GM18520 (cell line): ENCODE measurements around the gene CHCHD4.
"Not testable (repeated sequence)": the region's sequence is repeated elsewhere in the genome, so short reads cannot be mapped to it uniquely, and the experiment has no call there.

Experiments used
- ATAC-seq: cut with Tn5 transposase; IDR thresholded peaks from one replicate; pipeline ENCODE4 v1.9.1; 2021; ENCODE audit not compliant: unreplicated experiment

The CHCHD4 gene

GRCh38 chr3:14121859-14122258 is 2.8 kb downstream of the CHCHD4 start:
- ATAC-seq, result no peak

DNA sequence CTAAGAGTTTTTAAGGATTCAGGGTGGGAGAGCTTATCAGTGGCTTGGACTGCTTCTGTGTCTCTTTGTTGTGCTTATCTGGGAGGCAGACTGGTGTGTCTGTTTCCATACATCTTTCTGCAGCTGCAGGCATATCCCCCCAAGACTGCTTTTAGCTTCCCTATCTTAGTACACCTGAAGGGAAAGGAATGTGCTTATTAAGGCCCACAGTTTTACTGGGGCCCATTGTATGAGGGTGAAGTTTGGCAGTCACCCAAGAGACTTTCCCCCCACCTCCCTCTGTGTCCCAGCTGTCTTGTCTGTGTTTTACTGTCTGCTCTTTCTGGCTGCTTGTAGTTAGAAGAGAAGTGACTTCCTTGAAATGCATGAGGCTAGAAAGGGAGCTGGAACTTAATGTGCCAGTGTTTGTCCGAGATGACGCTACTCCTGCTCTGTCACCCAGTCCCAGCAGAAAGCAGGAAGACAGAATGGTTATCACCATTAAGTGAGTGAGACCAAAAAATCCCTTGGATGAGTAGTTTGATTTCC is 3.7 kb downstream of the CHCHD4 start:
- ATAC-seq, result not testable (repeated sequence)

- ATAC-seq, result no peak
These were observed 4.4 kb downstream of the CHCHD4 start for GRCh38 chr3:14120111-14120920.

DNA sequence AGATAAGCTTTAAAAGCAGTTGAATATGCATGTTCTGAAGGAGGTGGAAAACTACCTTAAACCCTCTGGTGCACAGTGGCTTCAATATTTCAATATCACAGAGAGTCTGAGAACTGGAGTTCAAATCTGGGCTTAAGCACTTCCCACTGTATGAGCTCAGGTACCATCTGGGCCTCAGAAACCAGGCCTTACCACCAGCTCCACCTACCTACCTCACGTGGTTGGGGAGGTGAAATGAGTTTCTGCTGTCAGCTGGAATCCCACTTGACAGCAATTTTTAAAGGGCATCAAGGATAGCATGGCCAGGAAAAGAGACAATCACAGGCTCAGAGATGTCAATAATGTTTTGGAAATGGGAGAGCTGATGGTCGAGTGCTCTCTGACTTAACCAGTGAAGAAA is 5.0 kb downstream of the CHCHD4 start:
- ATAC-seq, result no peak

DNA sequence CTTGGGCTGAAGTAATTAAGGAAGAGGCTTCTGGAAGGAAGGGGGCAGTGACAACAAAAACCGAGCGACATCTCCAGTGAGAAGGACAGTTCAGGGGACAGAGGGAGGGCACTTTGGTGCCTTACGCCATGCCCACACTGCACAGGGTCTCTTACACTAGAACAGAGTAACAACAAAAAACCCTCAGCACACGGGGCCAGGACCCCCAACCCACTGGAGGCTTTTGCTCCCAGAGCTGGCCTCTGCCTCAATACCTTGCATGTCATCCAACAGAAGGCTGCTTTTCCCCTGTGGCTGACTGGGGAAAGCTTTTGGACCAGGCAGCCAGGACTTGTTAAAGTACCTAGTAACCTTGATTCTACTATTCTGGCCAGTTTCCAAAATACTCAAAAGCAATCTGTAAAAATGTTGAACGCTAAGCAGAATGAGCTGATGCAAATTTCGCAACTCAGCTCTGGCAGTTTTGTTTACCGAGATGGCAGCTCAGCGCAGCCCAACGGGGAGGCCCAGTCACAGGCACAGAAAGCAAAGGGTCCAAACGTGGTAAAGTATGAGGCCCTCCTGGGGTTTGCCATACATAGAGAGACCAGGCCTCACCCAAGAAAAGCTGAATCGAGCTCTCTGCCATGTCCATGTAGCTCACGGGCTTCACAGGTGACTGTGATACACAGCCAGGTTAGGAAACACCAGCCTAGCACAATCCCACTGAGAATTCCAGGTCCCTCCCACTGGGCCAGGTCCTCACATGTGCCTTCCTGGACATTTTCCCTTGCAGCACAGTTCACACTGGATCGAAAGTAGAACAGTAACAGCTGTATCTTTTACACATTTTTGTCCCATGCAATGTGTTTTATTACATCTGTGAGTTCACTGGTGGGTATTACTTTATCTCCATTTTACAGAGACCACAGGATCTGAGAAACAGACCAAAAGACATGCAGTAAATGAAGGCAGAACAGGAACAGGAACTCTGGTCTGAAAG is 6.0 kb downstream of the CHCHD4 start:
- ATAC-seq, result no peak

GRCh38 chr3:14117468-14118399 is 6.9 kb downstream of the CHCHD4 start:
- ATAC-seq, result no peak

DNA sequence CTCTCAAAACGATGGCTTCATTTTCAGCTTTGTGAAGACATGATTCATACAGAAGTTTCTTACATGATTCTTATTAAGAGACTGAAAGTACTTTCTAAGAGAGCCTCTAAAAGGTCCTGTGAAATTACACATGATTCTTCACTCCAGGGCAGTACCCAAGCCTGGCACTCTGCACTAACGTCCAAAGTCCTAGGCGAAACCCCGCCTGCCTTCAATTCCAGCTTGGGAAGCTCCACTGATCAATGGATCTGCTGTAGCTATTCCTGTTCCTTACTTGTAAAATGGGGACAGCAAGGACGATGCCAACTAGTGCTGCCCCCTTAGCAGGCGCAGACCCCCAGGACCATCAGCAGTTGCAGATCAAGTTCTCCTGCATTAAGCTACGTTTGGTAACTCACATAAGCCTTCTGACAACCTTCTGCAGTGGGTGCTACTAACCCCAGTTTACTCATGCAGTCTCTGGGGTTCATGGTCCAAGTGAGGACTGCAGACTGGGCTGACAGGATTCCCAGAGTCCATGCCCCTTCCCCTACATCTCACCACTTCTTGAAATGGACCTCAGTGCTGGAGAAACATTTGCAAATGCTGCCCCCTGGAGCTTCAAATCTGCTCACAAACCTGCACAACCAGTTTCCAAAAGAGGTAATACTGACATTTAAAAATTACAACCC is 10.6 kb downstream of the CHCHD4 start:
- no peak for ATAC-seq

GRCh38 chr3:14110699-14111098 is 14.0 kb downstream of the CHCHD4 start:
- ATAC-seq, result no peak

DNA sequence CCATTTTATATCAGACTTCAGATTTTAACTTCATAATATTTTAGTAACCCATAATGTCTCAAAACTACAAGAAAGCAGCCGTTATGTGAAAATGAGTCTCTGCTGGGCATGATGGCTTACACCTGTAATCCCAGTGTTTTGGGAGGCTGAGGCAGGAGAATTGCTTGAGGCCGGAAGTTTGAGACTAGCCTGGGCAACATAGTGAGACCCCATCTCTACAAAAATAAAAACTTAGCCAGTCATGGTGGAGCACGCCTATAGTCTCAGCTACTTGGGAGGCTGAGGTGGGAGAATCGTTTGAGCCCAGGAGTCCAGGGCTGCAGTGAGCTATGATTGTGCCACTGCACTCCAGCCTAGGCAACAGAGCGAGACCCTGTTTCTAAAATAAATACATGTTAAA is 14.8 kb downstream of the CHCHD4 start:
- not testable (repeated sequence) for ATAC-seq

GRCh38 chr3:14097616-14098391 is 26.9 kb downstream of the CHCHD4 start:
- no peak for ATAC-seq

DNA sequence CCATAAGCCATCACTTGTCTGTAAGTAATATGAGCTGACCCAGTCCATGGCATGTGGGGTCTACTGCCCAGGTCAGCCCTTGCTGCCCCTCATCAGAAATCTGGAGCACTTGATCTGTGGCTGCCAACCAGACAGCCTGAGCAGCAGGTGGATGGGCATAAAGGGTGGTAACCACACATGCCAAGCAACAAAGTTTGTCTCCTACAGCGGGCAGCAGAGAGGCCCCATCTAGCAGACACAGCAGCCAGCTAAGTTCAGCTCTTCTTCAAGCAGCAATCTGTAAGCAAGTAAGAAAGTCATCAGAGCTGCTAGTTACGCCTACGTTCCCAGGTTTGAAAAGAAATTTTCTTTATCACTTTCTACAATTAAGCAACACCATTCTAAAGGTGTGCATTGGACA is 27.9 kb downstream of the CHCHD4 start:
- ATAC-seq, result no peak

DNA sequence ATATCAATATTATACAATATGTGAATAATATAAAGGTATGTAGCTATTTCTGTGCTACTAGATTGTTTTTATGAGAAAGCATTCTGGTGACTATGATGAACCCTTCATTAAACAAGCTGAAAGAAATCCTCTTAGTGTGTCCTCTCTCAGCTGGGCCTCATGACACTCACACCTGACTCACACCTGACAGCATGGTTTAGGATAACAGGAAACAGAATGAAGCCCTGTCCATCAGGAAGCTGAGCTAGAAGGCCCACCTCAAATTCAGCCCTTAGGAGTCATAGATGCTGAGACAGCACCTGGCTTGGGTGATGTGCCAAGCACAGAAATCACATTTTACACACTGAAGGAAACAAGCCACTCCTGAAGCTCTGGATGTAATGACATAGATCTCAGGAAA is 30.8 kb downstream of the CHCHD4 start:
- ATAC-seq, result no peak

GRCh38 chr3:14092464-14092863 is 32.2 kb downstream of the CHCHD4 start:
- ATAC-seq, result no peak

GRCh38 chr3:14091959-14092358 is 32.7 kb downstream of the CHCHD4 start:
- not testable (repeated sequence) for ATAC-seq

DNA sequence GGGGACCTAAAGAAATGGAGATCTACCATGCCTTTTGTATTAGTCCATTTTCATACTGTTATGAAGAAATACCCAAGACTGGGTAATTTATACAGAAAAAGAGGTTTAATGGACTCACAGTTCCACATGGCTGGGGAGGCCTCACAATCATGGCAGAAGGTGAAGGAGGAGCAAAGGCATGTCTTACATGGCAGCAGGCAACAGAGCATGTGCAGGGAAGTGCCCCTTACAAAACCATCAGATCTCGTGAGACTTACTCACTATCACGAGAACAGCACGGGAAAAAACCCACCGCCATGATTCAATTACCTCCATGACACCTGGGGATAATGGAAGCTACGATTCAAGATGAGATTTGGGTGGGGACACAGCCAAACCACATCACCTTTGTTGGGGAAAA is 37.2 kb downstream of the CHCHD4 start:
- ATAC-seq, result not testable (repeated sequence)

DNA sequence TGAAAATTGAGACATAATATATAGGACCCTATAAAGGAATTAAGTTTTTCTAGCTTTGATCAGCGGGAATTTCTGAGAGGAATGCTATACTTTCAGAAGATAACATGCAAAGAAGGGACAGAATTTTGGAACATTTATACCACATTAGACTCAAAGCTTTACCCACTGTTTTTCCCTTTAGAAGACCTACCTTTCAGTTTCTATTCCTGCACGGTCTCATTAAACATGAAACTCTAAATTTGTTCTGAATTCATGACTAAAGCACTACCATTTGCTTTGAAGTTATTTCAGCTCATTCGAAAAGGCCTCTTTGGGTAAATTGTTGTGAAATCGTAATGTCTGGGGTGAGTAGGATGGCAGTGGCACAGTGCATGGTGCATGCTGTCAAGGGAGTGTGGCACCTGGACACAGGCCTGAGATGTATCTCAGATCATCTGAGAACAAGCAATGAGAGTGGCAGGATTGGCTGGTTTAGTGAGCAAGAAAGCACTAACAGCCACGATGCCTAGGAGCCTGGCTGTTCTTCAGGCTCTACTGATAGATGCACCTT is 42.5 kb downstream of the CHCHD4 start:
- ATAC-seq, result peak; percentile 46

GRCh38 chr3:14077310-14077709 is 47.4 kb downstream of the CHCHD4 start:
- ATAC-seq, result no peak

- ATAC-seq, result not testable (repeated sequence)
These were observed 49.4 kb downstream of the CHCHD4 start for GRCh38 chr3:14075233-14075632.

DNA sequence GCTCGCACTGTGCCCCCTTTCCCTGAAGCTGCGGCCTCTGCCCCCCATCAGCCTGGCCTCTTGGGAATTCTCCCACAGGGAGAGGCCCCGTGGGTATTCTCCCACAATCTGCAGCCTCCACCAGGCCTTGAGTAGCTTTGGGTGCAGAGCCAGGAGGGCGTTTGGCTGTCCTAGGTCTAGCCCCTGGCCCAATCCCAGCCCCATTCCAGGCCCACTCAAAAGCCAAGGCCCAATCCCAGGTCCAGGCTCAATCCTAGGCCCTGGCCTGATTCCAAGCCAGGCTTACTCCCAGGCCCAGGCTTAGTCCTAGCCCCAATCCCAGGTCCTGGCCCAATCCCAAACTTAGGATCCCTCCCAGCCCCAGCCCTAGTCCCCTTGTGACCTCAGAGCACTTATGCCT is 59.8 kb downstream of the CHCHD4 start:
- ATAC-seq, result no peak
